Measurements from ENCODE around the gene ASTL. TPM values are rescaled to one million over a fixed set of nuclear protein-coding genes. Genes with fewer than 3 reads are reported as not detected.

The ASTL gene
- total and polyA plus RNA-seq, 2 experiments from 2014 or later = not detected

- Histone ChIP-seq H3K27me3 (peaks cover 29% of the 10 kb centered on the region), H3K4me3 (no peak overlapping the region), H3K36me3 (no peaks in the 10 kb centered on the region), H3K9me3 (ENCODE audit: low read depth) (no peaks in the 10 kb centered on the region), H3K4me1 (ENCODE audit: low read depth) (no peaks in the 10 kb centered on the region), H3K27ac (no peak overlapping the region)
- no peak for TF ChIP-seq CTCF (IDR thresholded peaks at IDR 0.05; ENCODE audit: low read depth, low read length)
- no peak for DNase-seq (ENCODE audit: low read depth in 1 of 2, low spot score in 1 of 2)
Measured at GRCh38 chr2:96121414-96121813, 16.9 kb downstream of the ASTL start.

GRCh38 chr2:96120991-96121390 lies 17.3 kb downstream of the ASTL start:
- H3K9me3 ChIP-seq (ENCODE audit: low read depth) = no peaks in the 10 kb centered on the region
- H3K36me3 ChIP-seq = no peaks in the 10 kb centered on the region
- H3K4me3 ChIP-seq = no peak overlapping the region
- H3K27me3 ChIP-seq = peaks cover 29% of the 10 kb centered on the region
- no peak for DNase-seq (ENCODE audit: low read depth in 1 of 2, low spot score in 1 of 2)
- no peaks in the 10 kb centered on the region for H3K4me1 ChIP-seq (ENCODE audit: low read depth)
- no peak for TF ChIP-seq CTCF (IDR thresholded peaks at IDR 0.05; ENCODE audit: low read depth, low read length)
- no peak overlapping the region for H3K27ac ChIP-seq

- Histone ChIP-seq H3K36me3 (no peaks in the 10 kb centered on the region), H3K27ac (no peak overlapping the region), H3K27me3 (peaks cover 29% of the 10 kb centered on the region), H3K9me3 (ENCODE audit: low read depth) (no peaks in the 10 kb centered on the region), H3K4me3 (no peak overlapping the region), H3K4me1 (ENCODE audit: low read depth) (no peaks in the 10 kb centered on the region)
- no peak for TF ChIP-seq CTCF (IDR thresholded peaks at IDR 0.05; ENCODE audit: low read depth, low read length)
- no peak for DNase-seq (ENCODE audit: low read depth in 1 of 2, low spot score in 1 of 2)
Measured at GRCh38 chr2:96120091-96120720, 18.1 kb downstream of the ASTL start.

- Histone ChIP-seq H3K27me3 (peaks cover 29% of the 10 kb centered on the region), H3K36me3 (no peaks in the 10 kb centered on the region), H3K4me3 (no peak overlapping the region), H3K4me1 (ENCODE audit: low read depth) (peaks cover 3% of the 10 kb centered on the region), H3K27ac (no peak overlapping the region), H3K9me3 (ENCODE audit: low read depth) (no peaks in the 10 kb centered on the region)
- DNase-seq (ENCODE audit: low read depth in 1 of 2, low spot score in 1 of 2) = no peak
- no peak for TF ChIP-seq CTCF (IDR thresholded peaks at IDR 0.05; ENCODE audit: low read depth, low read length)
Measured at GRCh38 chr2:96119389-96119751, 18.9 kb downstream of the ASTL start.

GRCh38 chr2:96118698-96119388 lies 19.5 kb downstream of the ASTL start:
- no peaks in the 10 kb centered on the region for H3K9me3 ChIP-seq (ENCODE audit: low read depth)
- TF ChIP-seq CTCF (IDR thresholded peaks at IDR 0.05; ENCODE audit: low read depth, low read length) = no peak
- H3K4me1 ChIP-seq (ENCODE audit: low read depth) = peaks cover 9% of the 10 kb centered on the region
- no peak for DNase-seq (ENCODE audit: low read depth in 1 of 2, low spot score in 1 of 2)
- no peaks in the 10 kb centered on the region for H3K36me3 ChIP-seq
- H3K4me3 ChIP-seq = no peak overlapping the region
- H3K27ac ChIP-seq = no peak overlapping the region
- peaks cover 29% of the 10 kb centered on the region for H3K27me3 ChIP-seq
